ENCODE data around the gene APLN.

- TF ChIP-seq POLR2A (IDR thresholded peaks at IDR 0.05): no peak
- no peak for TF ChIP-seq CTCF (IDR thresholded peaks at IDR 0.05)
- TF ChIP-seq EP300 (IDR thresholded peaks at IDR 0.05): no peak
Observed at GRCh38 chrX:129682979-129683378, 28.2 kb upstream of the APLN start.
